GM20000 (cell line): ENCODE data around the gene ITGA5.

ENCODE experiments used
- DNase-seq: peaks from one replicate; pipeline ENCODE4 v3.0.0; 2012; ENCODE audit warnings: low spot score
- TF ChIP-seq, protein P1 (sequence below): IDR thresholded peaks from 2 replicates; pipeline ENCODE4 v1.5.1; 2012; ENCODE audit warnings: mild to moderate bottlenecking, control low read depth; ENCODE audit errors: extremely low read depth, missing control alignments

ITGA5 gene

GRCh38 chr12:54431911-54432814, 13.1 kb upstream of the ITGA5 start:
- TF ChIP-seq, protein P1, sequence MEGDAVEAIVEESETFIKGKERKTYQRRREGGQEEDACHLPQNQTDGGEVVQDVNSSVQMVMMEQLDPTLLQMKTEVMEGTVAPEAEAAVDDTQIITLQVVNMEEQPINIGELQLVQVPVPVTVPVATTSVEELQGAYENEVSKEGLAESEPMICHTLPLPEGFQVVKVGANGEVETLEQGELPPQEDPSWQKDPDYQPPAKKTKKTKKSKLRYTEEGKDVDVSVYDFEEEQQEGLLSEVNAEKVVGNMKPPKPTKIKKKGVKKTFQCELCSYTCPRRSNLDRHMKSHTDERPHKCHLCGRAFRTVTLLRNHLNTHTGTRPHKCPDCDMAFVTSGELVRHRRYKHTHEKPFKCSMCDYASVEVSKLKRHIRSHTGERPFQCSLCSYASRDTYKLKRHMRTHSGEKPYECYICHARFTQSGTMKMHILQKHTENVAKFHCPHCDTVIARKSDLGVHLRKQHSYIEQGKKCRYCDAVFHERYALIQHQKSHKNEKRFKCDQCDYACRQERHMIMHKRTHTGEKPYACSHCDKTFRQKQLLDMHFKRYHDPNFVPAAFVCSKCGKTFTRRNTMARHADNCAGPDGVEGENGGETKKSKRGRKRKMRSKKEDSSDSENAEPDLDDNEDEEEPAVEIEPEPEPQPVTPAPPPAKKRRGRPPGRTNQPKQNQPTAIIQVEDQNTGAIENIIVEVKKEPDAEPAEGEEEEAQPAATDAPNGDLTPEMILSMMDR = no peak
- DNase-seq = no peak

GRCh38 chr12:54430471-54431069, 11.5 kb upstream of the ITGA5 start:
- TF ChIP-seq, protein P1 = no peak
- DNase-seq = no peak

DNA sequence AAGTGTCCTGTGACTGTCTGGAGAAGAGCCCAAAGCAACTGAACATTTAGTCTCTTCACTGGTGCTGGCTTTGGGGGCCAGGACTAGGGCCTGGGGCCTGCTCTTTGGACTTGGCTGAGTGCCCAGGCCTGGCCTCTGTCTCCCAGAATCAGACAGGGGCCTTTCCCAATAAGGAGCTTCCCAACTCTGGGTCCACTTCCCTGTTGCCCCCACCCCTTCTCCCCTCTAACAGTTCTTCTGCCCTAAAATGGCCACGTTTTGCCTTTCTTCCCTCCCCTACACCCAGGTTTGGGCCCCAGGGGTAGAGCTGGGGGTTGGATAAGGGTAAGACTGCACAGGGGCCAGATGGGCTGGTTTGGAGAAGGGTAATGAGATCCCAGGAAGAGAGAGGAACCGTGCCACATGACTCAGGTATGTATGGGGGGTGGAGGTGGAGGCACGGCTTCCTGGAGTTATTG, 10.0 kb upstream of the ITGA5 start:
- TF ChIP-seq, protein P1 = no peak
- DNase-seq = no peak

GRCh38 chr12:54428050-54429013, 9.3 kb upstream of the ITGA5 start:
- no peak for DNase-seq
- TF ChIP-seq, protein P1 = no peak

DNA sequence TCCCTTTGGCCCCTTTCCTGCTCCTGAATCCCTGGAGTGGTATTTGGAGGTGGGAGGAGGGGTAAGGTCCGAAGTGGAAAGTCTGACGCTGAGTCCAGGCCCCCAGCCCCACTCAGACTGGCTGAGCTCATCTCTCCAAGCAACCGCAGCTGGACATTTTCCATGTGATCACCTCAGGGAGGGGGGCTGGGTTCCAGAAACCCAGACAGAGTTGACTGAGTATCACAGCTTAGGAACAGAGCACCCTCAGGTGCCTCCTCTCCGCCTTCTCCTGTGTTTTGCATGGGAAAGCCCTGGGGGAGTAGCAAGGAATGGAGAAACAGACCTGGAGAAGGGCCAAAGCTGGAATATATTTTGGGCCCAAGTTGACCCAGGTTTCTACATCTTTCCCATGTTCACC, 8.0 kb upstream of the ITGA5 start:
- DNase-seq = no peak
- TF ChIP-seq, protein P1 = no peak

DNA sequence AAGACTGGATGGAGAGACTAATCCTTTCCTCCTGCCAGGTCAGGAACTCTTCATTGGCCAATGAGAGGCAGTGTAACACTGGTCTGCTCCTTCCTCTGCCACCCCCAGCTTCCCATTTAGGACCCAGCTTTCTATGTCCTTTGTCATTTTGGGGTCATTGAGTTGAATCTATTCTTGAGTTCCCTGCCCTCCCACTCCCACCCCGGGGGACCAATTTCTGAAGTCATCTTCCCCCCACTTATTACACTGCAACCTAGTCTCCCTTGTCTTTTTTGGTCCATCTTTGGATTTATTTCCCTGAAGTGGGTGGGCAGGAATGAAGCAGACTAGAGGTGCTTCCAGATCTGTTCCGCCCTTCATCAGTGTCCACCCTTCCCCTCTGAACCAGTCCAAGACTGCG, 7.6 kb upstream of the ITGA5 start:
- TF ChIP-seq, protein P1 = no peak
- no peak for DNase-seq
